ENCODE measurements around the gene SLC10A3.
"Not testable (repeated sequence)": the region's sequence is repeated elsewhere in the genome, so short reads cannot be mapped to it uniquely, and the experiment has no call there.

The SLC10A3 gene

GRCh38 chrX:154508384-154508745 lies 17.9 kb upstream of the SLC10A3 start:
- DNase-seq, result no peak

DNA sequence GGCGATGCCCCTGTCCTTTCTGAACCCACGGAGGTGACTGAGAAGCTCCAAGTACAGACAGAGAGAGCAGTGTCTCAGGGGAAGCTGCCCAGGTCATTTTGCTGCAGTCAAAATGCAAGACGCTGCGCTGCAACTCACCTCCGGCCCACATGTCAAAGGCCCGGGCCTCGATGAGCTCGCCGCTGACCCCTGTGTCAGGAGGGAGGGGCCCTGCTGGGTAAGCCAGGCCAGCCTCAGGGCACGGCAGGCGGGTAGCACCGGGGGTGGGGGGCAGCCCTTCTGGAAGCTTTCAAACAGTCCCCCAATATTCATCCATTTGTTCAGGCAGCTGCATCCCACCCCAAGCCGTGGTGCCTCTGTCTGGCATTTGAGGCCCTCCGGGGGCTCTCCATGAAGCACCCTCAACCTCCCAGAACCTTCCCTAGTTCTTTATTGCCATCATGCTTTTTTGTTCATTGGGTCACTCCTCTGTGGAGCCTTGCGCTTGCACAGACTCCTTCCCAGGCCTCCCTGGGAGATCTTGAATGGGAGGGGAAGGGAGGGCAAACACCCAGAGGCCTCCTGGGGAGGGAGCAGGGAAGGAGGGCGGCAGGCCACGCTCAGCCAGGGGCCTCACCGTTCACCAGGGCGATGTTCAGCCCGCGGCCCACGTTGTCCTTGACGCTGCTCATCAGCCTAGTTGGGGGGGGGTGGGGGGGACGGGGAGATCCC lies 17.4 kb upstream of the SLC10A3 start:
- no peak for DNase-seq

GRCh38 chrX:154506483-154507332 lies 16.3 kb upstream of the SLC10A3 start:
- no peak for DNase-seq

DNA sequence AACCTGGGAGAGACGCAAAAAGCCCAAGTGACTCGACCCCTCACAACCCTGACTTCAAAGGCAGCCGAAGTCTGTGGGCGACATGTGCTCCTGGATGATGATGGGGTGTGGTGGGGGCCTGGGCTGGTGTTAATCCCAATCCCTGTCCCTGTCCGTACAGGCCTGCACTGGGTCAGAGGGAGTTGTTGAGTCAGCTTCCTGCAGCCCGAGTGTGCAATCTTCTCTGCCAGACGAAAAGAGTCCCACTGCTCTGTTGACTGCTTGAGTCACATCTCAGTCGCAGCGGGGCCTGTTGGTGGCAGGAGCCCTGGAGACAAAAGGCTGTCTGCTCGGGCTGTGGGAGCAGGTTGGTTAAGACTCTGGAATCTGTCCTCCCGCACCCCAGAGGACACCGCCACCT lies 15.3 kb upstream of the SLC10A3 start:
- no peak for DNase-seq

GRCh38 chrX:154502989-154503388 lies 12.6 kb upstream of the SLC10A3 start:
- no peak for DNase-seq

GRCh38 chrX:154502098-154502497 lies 11.7 kb upstream of the SLC10A3 start:
- DNase-seq, result no peak

DNA sequence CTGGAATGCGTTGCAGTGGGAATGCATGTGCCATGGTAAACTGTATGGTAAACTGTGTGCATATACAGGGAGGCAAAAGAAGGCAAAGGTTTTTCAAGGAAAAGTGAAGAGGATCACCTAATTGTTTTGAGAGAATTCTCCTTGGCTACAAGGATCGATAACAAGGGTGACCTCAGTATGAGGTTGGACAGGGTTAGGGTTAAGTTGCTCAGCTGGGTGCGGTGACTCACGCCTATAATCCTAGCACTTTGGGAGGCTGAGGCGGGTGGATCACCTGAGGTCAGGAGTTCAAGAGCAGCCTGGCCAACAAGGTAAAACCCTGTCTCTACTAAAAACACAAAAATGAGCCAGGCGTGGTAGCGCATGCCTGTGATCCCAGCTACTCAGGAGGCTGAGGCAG lies 11.0 kb upstream of the SLC10A3 start:
- not testable (repeated sequence) for DNase-seq

GRCh38 chrX:154496591-154497137 lies 6.2 kb upstream of the SLC10A3 start:
- not testable (repeated sequence) for DNase-seq

- DNase-seq, result no peak
These were observed 5.1 kb upstream of the SLC10A3 start for GRCh38 chrX:154495472-154495922.

DNA sequence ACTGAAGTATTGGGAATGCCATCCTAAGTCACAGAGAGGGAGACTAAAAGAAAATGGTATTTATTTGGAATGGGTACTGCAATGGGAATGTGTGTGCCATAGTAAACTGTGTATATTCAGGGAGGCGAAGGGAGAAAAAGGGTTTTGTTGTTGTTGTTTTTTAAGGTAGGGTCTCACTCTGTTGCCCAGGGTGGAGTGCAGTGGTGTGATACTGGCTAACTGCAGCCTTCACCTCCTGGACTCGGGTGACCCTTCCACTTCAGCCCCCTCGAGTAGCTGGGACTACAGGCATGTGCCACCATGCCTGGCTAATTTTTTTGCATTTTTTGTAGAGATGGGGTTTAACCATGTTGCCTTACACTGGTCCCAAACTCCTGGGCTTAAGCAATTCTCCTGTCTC lies 4.3 kb upstream of the SLC10A3 start:
- no peak for DNase-seq

GRCh38 chrX:154490021-154490413 lies 412 bp downstream of the SLC10A3 start:
- peak; percentile 31 for DNase-seq

DNA sequence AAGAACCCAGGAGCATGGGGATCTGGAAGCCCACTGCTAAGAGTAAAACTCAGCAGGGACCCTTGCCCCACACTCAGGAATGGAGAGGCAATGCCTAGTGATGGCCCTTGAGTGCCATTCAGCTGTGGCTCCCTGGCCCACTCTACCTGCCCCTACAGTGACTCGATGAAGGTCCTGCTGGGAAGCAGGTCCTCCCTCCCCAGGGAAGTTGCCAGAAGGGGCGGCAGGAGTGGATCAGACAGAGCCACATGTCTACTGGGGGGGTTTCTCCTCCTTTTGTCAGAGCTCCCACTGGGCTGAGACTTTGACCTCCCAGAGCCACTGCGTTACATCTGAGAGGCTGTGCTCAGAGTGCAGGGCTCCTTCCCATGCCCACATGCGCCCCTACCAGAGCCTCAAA lies 1.2 kb downstream of the SLC10A3 start:
- no peak for DNase-seq

DNA sequence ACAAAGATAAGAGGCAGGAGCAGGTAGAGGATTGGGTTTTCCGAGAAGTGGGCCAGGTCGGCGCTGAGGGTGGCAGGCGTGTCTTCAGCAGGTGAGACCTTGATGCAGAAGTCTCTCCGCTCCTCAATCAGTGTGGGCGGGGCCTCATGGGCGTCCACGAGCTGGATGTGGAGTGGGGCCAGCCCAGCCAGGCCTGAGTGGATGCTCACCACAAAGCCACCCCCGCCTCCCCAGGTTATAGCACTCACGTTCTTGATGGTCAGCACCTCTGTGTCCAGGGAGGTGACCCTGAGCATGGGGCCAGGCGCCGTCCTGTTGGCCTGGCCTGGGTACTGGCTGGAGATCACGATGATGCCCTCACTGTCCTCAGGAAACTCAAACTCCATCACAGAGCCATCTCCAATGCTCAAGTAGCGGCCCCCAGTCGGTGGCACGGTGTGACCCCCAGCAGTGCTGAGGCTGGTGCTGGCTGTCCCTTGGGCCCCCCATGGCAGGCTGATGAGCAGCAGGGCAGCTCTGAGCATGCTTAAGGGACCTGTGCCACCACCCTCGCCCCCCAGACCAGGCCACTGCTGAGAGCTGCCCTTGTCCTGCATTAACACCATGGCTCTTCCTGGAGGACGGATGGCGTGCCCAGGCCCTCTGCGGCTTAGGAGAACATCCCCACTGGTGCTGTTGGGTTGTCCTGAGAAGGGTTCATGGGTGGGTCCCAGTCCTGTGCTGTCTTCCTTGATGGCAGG lies 1.9 kb downstream of the SLC10A3 start:
- DNase-seq, result no peak

- no peak for DNase-seq
These were observed 2.7 kb downstream of the SLC10A3 start for GRCh38 chrX:154487518-154488290.

DNA sequence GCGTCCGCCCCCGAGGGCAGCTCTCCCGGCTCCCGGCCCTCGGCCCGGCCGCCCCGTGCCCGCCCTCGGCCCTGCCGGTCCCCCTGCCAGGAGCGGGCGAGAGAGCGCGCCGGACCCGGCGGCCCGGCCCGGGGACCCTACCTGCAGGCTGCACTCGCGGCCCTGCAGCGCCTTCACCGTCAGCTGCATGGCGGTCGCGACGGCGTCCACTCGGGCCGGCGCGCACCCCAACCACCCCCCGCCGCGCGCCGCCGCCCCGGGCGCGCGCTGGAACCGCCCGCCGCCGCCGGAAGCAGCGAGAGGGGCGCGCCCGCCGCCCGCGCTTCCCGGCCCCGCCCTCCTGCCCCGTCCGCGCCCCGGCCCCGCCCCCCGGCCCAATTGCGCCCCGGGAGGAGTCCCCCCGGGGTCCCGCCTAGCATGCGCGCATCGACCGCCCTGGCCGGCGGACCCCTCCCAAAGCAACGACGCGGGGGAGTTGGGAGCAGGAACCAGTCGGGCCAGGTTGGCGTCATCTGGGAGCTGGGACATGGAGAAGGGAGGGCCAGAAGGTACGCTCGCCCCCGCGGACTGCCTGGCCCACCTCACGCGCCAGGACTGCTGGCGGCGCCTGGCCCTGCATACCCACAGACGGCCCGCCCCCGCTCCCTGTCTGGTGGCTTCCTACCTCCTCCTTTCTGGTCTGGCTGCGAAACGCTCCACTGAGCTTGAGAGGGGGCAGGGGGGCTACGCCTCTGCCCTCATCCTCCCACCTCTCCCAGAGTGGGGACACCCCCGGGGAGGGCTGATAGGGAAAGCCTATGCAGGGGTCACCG lies 3.8 kb downstream of the SLC10A3 start, which contains the start of gene UBL4A:
TSS of gene UBL4A (minus strand) at position 220 of the 812 bp plus-strand sequence. CDS start at position 189, 31 bp downstream.
- peak; percentile 34 for DNase-seq

GRCh38 chrX:154486052-154486395 lies 4.4 kb downstream of the SLC10A3 start:
- DNase-seq, result peak; percentile 34

GRCh38 chrX:154485150-154486051 lies 5.0 kb downstream of the SLC10A3 start:
- peak; percentile 11 for DNase-seq

DNA sequence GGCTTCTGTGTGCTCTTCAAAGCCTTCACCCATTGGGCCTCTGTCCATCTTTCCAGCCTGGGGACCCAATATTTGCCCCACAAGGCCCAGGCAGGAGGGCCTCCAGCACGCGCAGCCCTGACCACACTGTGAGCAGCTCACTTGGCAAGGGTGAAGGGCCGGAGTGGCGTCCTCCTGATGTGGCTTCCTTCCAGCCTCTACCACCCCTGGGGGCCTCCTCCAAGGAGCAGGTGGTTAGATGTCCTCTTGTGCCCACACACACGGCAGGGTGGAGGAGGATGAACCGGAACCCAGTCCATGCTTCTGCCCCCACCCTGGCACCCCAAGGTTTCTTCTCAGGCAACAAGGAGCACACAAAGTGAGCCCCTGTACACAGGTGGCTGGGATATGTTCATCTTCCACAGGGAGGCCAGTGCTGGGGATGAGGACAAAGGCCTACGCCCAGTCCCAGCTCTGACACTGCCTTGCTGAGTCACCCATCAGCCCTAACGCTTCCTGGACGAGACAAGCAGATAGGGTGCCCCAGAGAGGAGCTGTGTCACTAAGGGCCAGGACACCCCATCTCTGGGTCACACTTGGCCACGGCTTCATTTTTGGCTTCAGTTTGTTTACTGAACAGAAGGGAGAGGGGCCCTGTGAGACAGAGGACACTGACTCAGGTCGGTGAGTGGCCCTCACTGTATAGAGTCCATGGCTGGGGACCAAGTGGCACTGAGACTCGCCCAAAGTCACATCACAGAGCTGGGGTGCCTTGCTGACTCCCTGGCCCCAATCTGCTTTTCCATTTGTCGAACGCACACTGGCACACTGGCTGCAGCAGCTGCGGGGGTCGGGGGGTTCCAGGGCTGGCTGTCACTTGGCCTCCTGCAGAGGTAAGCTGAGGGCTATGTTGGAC lies 5.9 kb downstream of the SLC10A3 start:
- no peak for DNase-seq

GRCh38 chrX:154483325-154483724 lies 7.1 kb downstream of the SLC10A3 start:
- no peak for DNase-seq
